ENCODE data around the gene CCL25. TPM values are rescaled to one million over a fixed set of nuclear protein-coding genes. Genes with fewer than 3 reads are reported as not detected.

The CCL25 gene
- total RNA-seq, 1 donor from 2014 or later: not detected

DNA sequence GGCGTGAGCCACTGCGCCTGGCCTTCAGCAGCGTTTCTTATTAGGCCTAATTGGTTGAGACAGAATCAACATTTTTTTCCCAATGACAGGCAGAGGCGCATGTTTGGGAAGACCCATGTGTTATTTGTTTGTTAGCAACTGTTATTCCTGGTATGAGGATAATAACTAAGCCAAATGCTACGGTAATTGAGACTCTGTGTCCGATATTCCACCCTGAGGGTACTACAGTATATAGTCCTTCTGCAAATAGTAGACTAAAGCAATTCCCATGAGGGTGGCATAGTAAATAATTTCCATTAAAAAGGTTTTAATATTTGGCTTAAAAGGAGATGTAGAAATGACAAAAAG, 18.4 kb upstream of the CCL25 start:
- DNase-seq (ENCODE audit: low read depth): no peak
- TF ChIP-seq, protein P1, sequence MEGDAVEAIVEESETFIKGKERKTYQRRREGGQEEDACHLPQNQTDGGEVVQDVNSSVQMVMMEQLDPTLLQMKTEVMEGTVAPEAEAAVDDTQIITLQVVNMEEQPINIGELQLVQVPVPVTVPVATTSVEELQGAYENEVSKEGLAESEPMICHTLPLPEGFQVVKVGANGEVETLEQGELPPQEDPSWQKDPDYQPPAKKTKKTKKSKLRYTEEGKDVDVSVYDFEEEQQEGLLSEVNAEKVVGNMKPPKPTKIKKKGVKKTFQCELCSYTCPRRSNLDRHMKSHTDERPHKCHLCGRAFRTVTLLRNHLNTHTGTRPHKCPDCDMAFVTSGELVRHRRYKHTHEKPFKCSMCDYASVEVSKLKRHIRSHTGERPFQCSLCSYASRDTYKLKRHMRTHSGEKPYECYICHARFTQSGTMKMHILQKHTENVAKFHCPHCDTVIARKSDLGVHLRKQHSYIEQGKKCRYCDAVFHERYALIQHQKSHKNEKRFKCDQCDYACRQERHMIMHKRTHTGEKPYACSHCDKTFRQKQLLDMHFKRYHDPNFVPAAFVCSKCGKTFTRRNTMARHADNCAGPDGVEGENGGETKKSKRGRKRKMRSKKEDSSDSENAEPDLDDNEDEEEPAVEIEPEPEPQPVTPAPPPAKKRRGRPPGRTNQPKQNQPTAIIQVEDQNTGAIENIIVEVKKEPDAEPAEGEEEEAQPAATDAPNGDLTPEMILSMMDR (conservative IDR thresholded peaks at IDR 0.05; ENCODE audit: low read depth, low read length): no peak
- no peak overlapping the region for H3K4me3 ChIP-seq (ENCODE audit: low read depth, low read length)

DNA sequence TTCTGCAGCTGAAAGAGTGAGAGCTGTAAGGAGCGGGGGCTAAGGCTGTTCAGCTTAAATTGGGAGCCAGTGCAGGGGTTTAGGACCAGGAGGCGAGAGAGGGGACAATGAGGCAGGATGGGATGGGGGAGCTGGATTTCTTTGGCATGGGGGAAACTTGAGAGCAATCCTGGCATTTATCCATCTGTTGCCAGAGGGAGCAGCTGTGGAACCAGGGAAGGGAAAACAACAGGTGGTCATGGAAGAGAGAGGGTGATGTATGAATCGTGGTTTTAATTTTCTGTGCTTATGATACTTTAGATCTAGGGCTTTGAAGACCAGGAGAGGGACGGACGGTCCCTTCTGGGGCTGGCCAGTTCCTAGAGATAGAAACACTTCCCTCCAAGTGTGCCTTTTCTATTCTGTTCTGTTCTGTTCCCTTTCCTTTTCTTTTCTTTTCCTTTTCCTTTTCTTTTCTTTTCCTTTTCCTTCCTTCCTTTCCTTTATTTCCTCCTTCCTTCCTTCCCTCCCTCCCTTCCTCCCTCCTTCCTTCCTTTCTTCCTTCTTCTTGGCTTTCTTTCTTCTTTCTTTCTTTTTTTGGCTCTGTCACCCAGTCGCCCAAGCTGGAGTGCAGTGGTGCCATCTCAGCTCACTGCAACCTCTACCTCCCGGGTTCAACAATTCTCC, 16.0 kb upstream of the CCL25 start:
- TF ChIP-seq, protein P1 (conservative IDR thresholded peaks at IDR 0.05; ENCODE audit: low read depth, low read length): no peak
- DNase-seq (ENCODE audit: low read depth): no peak
- no peak overlapping the region for H3K4me3 ChIP-seq (ENCODE audit: low read depth, low read length)

GRCh38 chr19:8038815-8039214, 13.7 kb upstream of the CCL25 start:
- TF ChIP-seq, protein P1 (conservative IDR thresholded peaks at IDR 0.05; ENCODE audit: low read depth, low read length): no peak
- H3K4me3 ChIP-seq (ENCODE audit: low read depth, low read length): no peak overlapping the region

DNA sequence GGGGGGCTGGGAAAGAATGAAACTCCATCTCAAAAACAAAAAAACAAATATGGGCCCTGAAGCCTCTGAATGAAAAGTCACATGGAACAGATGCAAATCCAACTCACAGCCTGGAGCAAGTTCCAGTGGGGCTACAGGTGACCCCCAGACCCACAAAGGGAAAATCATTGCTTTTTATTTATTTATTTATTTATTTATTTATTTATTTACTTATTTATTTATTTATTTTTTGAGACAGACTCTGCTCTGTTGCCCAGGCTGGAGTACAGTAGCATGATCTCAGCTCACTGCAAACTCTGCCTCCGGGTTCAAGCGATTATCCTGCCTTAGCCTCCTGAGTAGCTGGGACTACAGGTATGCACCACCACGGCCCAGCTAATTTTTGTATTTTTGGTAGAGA, 13.3 kb upstream of the CCL25 start:
- DNase-seq (ENCODE audit: low read depth): no peak
- no peak overlapping the region for H3K4me3 ChIP-seq (ENCODE audit: low read depth, low read length)
- TF ChIP-seq, protein P1 (conservative IDR thresholded peaks at IDR 0.05; ENCODE audit: low read depth, low read length): no peak

More at GRCh38 chr19:8038815-8039214, 13.7 kb upstream of the CCL25 start:
- no peak for DNase-seq (ENCODE audit: low read depth)

DNA sequence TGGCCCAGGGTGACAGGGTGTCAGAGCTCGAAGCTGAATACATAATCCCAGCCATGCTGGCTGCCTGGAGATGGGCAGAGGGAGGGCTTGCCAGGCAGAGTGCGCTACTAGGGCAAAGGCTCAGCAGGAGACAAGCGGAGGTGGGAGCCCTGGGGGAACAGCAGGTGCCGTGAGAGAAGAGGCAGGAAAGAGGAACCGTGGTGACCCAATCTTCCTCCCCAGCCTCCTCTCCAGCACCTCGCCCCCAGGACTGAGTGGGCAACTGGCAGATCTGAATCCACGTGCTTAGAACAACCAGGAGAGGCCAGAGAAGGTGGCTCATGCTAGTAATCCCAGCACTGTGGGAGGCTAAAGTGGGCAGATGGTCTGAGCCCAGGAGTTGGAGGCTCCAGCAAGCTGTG, 11.0 kb upstream of the CCL25 start:
- TF ChIP-seq, protein P1 (conservative IDR thresholded peaks at IDR 0.05; ENCODE audit: low read depth, low read length): no peak
- no peak overlapping the region for H3K4me3 ChIP-seq (ENCODE audit: low read depth, low read length)
- no peak for DNase-seq (ENCODE audit: low read depth)

GRCh38 chr19:8042900-8043299, 9.7 kb upstream of the CCL25 start:
- TF ChIP-seq, protein P1 (conservative IDR thresholded peaks at IDR 0.05; ENCODE audit: low read depth, low read length): no peak
- no peak for DNase-seq (ENCODE audit: low read depth)
- no peak overlapping the region for H3K4me3 ChIP-seq (ENCODE audit: low read depth, low read length)

DNA sequence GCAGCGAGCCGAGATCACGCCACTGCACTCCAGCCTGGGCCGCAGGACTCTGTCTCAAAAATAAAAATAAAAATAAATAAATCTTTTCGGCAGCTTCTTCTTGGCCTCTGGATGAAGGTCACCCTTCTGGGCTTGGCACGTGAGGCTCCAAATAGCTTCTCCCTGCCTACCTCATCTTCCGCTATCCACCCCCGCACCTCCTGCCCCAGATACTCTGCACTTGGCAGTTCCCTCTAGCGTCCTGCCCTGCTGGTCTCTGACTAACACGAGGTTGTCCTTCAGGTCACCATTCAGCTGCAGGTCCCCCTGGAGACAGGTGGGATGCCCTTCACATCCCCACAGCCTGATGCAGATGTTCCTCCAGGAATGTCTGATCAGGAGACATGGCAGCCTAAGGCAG, 8.5 kb upstream of the CCL25 start:
- DNase-seq (ENCODE audit: low read depth): no peak
- TF ChIP-seq, protein P1 (conservative IDR thresholded peaks at IDR 0.05; ENCODE audit: low read depth, low read length): no peak
- no peak overlapping the region for H3K4me3 ChIP-seq (ENCODE audit: low read depth, low read length)

Data from epithelial cell of proximal tubule (primary cell).